DND-41 (cell line): ENCODE data around the gene REPS2.

Experiments
- EZH2 ChIP-seq: IDR thresholded peaks from 3 replicates; pipeline ENCODE4 v1.6.1; 2012; ENCODE audit warnings: borderline replicate concordance, low read depth, mild to moderate bottlenecking, moderate library complexity, low read length, inconsistent platforms; ENCODE audit not compliant: severe bottlenecking
- TF ChIP-seq, protein P1 (sequence below): IDR thresholded peaks from 2 replicates; pipeline ENCODE4 v1.5.1; 2012; ENCODE audit warnings: borderline replicate concordance, low read length, moderate library complexity, mild to moderate bottlenecking; ENCODE audit not compliant: poor library complexity, severe bottlenecking; ENCODE audit errors: extremely low read depth

DNA sequence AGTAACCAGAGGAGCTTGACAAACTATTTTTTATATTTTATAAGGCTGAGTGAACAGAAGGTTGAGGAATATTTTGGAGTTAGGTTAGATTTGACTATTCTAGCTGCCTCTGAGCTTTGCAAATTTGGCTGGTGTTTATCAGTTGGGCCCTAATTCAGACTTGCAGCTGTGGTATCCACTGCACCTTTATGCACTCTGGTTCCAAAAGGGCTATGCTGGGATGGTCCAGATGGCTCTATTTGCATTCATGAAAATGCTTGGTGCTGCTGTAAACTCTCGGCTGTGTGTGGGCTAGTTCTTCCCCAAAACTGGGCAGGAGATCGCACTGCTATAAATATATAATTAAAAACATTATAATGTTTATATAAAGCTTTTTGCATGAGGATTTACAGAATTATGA lies 106.3 kb downstream of the REPS2 start:
- TF ChIP-seq, protein P1, sequence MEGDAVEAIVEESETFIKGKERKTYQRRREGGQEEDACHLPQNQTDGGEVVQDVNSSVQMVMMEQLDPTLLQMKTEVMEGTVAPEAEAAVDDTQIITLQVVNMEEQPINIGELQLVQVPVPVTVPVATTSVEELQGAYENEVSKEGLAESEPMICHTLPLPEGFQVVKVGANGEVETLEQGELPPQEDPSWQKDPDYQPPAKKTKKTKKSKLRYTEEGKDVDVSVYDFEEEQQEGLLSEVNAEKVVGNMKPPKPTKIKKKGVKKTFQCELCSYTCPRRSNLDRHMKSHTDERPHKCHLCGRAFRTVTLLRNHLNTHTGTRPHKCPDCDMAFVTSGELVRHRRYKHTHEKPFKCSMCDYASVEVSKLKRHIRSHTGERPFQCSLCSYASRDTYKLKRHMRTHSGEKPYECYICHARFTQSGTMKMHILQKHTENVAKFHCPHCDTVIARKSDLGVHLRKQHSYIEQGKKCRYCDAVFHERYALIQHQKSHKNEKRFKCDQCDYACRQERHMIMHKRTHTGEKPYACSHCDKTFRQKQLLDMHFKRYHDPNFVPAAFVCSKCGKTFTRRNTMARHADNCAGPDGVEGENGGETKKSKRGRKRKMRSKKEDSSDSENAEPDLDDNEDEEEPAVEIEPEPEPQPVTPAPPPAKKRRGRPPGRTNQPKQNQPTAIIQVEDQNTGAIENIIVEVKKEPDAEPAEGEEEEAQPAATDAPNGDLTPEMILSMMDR = no peak
- TF ChIP-seq EZH2 = no peak
